ENCODE results near the gene EVC2.

DNA sequence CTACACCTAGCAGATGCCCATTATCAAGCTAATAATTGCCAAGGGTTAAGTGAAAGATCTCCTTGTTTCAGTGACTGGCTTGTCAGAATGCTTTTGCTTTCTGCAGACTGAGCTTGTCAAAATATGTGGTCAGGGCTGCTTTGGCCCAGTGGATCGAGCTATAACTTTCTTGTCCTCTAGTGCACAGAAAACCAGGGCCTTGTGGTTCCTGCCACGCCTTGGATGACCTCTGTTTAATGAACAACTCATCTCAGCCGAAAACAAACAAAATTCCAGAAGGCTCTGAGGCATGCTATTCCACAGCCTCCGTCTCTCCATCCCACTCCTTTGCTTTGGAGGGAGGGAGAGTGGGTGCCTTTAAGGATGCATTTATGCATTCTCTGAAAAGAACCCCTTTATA is 14.0 kb upstream of the EVC2 start:
- no peak for TF ChIP-seq CTCF (conservative IDR thresholded peaks at IDR 0.05; ENCODE audit: low read depth, low read length)
- no peak for TF ChIP-seq EZH2 (IDR thresholded peaks at IDR 0.05; ENCODE audit: low read length, unreplicated experiment)
- no peak for TF ChIP-seq EZH2phosphoT487 (IDR thresholded peaks at IDR 0.05; ENCODE audit: borderline replicate concordance, low read length)

All from PC-3 (cell line).